WI38 (cell line): Measurements from ENCODE around the gene CEPT1.

Experiments
- H3K4me3 ChIP-seq: 2 replicates; pipeline ENCODE4 v1.5.1; 2011; ENCODE audit warnings: low read depth, mild to moderate bottlenecking, control low read depth, low read length
- TF ChIP-seq, protein P1 (sequence below): IDR thresholded peaks from 2 replicates; pipeline ENCODE4 v1.5.1; 2012; ENCODE audit warnings: low read depth, mild to moderate bottlenecking, control low read depth, low read length

CEPT1 gene

DNA sequence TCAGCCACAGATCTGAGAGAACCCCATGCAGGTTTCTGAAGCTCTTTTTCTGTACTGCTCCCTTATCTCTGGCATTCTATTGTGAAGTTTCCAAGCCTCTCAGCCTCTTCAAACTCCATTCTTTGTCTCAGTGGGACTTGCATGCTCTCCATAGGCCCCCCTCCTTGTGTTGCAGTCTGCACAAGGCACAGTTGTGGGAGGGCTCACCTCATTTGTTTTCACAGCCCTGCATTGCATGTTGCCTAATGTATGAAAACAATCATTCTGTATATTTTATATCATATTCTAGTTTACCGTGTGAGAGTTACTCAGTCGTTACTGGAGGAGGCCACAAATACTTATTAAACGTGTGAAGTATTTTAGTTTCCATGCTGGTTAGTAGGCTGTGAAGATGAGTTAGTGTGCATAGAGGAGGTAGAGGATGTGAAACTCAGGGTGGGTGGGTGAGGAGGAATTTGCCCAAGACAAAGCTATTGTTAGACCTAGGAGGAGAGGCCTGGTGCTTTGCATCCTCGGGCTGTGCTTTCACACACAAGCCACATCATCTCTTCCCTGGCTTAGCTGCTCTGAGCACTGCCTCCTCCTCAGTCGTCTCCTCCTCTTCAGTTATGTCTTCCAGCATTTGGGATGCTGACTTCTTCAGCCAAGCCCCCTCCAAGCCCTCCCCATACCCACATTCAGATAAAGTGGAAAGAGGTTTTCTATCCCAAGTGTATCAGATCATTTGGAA is 79.7 kb downstream of the CEPT1 start:
- TF ChIP-seq, protein P1, sequence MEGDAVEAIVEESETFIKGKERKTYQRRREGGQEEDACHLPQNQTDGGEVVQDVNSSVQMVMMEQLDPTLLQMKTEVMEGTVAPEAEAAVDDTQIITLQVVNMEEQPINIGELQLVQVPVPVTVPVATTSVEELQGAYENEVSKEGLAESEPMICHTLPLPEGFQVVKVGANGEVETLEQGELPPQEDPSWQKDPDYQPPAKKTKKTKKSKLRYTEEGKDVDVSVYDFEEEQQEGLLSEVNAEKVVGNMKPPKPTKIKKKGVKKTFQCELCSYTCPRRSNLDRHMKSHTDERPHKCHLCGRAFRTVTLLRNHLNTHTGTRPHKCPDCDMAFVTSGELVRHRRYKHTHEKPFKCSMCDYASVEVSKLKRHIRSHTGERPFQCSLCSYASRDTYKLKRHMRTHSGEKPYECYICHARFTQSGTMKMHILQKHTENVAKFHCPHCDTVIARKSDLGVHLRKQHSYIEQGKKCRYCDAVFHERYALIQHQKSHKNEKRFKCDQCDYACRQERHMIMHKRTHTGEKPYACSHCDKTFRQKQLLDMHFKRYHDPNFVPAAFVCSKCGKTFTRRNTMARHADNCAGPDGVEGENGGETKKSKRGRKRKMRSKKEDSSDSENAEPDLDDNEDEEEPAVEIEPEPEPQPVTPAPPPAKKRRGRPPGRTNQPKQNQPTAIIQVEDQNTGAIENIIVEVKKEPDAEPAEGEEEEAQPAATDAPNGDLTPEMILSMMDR: no peak
- no peak overlapping the region for H3K4me3 ChIP-seq

DNA sequence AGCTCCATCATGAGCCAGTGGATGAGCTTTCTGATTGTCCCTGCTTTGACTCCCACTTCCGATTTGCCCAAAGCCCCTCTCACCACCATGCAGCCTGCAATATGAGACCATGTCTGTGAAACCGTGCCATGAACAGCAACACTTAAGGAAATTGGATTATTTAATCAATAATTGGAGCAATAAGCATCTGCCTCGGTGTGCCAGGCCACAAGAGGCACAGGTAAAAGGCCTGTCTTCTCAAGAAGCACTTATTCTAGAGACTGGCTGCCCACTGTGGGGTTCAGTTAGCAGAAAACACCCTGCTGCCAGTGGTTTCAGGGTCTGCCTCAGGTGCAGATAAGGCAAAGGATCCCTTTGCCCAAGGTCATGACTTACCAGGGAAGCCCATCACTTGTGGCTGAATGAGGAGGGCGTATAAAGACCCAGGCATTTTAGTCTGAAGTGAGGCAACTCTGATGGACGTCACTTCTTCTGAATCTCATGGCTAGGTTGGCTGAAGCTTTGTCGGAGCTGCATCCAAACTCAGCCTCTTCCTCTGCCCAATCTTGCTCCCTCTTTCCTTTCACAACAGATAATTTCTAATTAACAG is 80.4 kb downstream of the CEPT1 start:
- TF ChIP-seq, protein P1: no peak
- no peak overlapping the region for H3K4me3 ChIP-seq

DNA sequence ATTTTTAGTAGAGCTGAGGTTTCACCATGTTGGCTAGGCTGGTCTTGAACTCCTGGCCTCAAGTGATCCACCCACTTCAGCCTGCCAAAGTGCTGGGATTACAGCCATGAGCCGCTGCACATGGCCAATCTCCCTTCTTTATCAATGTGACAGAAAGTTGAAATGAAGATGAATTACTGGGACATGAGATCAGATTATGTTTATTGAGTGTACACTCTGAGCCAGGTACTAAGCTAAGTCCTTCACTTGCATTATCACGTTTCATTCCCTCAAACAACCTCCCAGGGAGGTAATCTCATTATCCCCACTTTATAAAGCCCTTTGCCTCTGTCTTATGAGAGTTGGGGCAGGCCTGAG is 81.2 kb downstream of the CEPT1 start:
- TF ChIP-seq, protein P1: no peak
- no peak overlapping the region for H3K4me3 ChIP-seq

- TF ChIP-seq, protein P1: no peak
Observed at GRCh38 chr1:111221633-111222291, 81.7 kb downstream of the CEPT1 start.

GRCh38 chr1:111222308-111223125 is 82.5 kb downstream of the CEPT1 start:
- no peak overlapping the region for H3K4me3 ChIP-seq
- TF ChIP-seq, protein P1: peak; percentile 93

More at GRCh38 chr1:111221633-111222291, 81.7 kb downstream of the CEPT1 start:
- H3K4me3 ChIP-seq: no peak overlapping the region

- TF ChIP-seq, protein P1: no peak
- no peak overlapping the region for H3K4me3 ChIP-seq
Observed at GRCh38 chr1:111223126-111223685, 83.2 kb downstream of the CEPT1 start.
